Measurements from ENCODE around the gene HAGH.

Gene HAGH

DNA sequence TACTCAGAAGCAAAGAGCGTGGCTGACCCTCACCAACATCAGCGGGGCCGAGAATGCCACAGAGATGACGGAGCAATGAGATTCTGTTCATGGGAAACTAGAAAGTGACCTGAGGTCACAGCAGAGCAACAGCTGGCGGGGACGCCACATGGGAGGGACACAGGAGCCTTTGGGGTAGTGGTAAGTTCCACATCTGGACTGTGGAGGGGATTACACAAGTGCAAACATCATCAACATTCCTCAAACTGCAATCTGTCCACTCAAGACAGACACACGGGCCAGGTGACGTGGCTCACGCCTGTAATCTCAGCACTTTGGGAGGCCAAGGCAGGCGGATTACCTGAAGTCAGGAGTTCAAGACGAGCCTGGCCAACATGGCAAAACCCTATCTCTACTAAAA lies 11.2 kb downstream of the HAGH start:
- no peak overlapping the region for H3K4me3 ChIP-seq
- H3K27me3 ChIP-seq: no peaks in the 10 kb centered on the region
- TF ChIP-seq, protein P1, sequence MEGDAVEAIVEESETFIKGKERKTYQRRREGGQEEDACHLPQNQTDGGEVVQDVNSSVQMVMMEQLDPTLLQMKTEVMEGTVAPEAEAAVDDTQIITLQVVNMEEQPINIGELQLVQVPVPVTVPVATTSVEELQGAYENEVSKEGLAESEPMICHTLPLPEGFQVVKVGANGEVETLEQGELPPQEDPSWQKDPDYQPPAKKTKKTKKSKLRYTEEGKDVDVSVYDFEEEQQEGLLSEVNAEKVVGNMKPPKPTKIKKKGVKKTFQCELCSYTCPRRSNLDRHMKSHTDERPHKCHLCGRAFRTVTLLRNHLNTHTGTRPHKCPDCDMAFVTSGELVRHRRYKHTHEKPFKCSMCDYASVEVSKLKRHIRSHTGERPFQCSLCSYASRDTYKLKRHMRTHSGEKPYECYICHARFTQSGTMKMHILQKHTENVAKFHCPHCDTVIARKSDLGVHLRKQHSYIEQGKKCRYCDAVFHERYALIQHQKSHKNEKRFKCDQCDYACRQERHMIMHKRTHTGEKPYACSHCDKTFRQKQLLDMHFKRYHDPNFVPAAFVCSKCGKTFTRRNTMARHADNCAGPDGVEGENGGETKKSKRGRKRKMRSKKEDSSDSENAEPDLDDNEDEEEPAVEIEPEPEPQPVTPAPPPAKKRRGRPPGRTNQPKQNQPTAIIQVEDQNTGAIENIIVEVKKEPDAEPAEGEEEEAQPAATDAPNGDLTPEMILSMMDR (IDR thresholded peaks at IDR 0.05): no peak
- no peaks in the 10 kb centered on the region for H3K4me1 ChIP-seq
- intact Hi-C loops (cut with DNase I; ENCODE audit: low total_unique reads): no loop called here
- no peak overlapping the region for H3K27ac ChIP-seq
- no peak for DNase-seq
- no peaks in the 10 kb centered on the region for H3K9me3 ChIP-seq
- H3K36me3 ChIP-seq: peaks cover 44 to 79% (median 68%) of the 10 kb centered on the region in 3 donors

DNA sequence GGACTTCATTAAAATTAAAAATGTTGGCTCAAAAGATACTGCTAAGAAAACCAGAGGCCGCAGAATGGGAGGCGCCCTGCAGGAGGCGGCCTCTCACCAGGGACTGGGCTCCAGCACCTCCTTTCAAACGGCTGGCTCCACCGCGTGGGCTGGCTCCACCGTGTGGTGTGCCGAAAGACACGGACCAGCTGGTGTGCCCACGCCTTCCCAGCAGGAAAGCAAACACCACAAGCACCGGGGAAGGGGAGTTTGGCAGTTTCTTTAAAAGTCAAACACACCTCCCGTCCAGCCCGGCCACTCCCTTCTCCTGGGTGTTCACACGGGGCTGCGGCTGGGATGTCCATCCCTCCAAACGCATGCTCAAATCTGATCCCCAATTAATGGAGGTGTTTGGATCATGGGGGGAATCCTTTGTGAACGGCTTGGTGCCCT lies 13.9 kb downstream of the HAGH start:
- H3K27ac ChIP-seq: no peak overlapping the region
- no peak for DNase-seq
- intact Hi-C loops (cut with DNase I; ENCODE audit: low total_unique reads): no loop called here
- no peaks in the 10 kb centered on the region for H3K27me3 ChIP-seq
- H3K9me3 ChIP-seq: no peaks in the 10 kb centered on the region
- H3K4me3 ChIP-seq: no peak overlapping the region
- H3K4me1 ChIP-seq: no peaks in the 10 kb centered on the region
- H3K36me3 ChIP-seq: peaks cover 47 to 77% (median 69%) of the 10 kb centered on the region in 3 donors
- TF ChIP-seq, protein P1 (IDR thresholded peaks at IDR 0.05): no peak

DNA sequence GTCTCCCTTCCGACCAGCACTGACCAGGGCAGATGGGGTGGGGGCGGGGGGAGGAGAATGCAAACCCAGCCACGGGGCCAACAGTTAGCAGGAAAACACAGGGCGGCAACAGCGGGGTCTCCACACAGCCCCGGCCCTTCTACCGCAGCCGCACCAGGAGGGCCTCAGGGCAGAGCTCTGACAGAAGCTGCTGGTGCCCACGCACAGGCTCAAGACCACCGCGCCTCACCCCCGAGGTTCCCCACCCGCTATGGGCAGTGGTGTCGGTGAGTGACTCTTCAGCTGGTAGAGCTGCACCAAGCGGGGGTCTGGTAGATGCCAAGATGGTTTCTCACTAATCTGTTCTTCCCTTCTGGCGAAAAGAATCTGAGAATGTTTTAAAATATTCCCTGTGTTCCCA lies 16.1 kb downstream of the HAGH start:
- Histone ChIP-seq H3K27me3 (no peaks in the 10 kb centered on the region), H3K27ac (no peak overlapping the region), H3K4me3 (no peak overlapping the region), H3K9me3 (no peaks in the 10 kb centered on the region), H3K36me3 (peaks cover 35 to 76% (median 67%) of the 10 kb centered on the region in 3 donors), H3K4me1 (no peaks in the 10 kb centered on the region)
- TF ChIP-seq, protein P1 (IDR thresholded peaks at IDR 0.05): no peak
- intact Hi-C loops (cut with DNase I; ENCODE audit: low total_unique reads): no loop called here
- no peak for DNase-seq

DNA sequence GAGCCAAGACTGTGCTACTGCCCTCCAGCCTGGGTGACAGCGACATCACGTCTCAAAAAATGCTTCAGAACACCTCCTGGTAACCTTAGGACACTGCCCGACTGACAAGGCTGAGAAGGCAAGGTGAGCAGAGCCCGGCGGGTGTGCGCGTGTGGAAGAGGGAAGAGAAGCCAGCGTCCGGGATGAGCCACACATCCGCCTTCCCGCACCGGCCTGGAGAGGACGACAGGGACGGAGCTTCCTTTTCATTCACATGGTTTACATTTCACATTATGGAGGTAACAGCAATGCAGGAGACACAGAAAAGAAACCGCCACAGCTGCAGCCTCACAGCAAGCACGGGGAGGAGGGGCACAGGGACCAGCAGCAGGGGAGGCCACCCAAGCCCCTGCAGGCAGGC lies 16.5 kb downstream of the HAGH start:
- DNase-seq: no peak
- peaks cover 35 to 76% (median 62%) of the 10 kb centered on the region in 3 donors for H3K36me3 ChIP-seq
- TF ChIP-seq, protein P1 (IDR thresholded peaks at IDR 0.05): no peak
- no peaks in the 10 kb centered on the region for H3K27me3 ChIP-seq
- intact Hi-C loops (cut with DNase I; ENCODE audit: low total_unique reads): no loop called here
- H3K9me3 ChIP-seq: no peaks in the 10 kb centered on the region
- no peaks in the 10 kb centered on the region for H3K4me1 ChIP-seq
- H3K4me3 ChIP-seq: no peak overlapping the region
- H3K27ac ChIP-seq: no peak overlapping the region

DNA sequence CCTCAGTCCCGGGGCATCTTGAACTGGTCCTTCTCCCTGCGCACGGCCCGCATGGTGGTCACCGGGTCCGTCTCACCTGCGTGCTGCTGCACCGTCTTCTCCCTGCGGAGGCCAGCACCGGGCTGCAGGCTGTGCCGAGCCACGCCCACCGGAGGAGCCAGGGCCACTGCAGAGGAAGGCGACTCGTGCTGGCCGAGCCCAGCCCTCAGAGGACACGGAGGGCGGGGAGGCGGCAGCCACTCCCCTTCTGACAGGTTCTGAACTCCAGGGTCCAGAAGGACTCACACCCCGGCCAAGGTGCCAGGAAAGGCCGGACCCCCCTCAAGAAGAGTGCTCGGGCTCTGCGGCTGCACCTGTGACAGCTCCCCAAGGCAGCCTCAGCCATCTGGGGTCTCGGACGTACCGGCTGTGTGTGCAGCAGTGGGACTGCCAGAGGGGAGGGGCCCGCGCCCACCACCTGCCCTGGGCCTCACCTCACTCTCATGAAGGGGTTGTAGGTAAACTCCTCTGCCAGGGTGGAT lies 17.3 kb downstream of the HAGH start:
- TF ChIP-seq, protein P1 (IDR thresholded peaks at IDR 0.05): no peak
- Histone ChIP-seq H3K36me3 (peaks cover 35 to 72% (median 60%) of the 10 kb centered on the region in 3 donors), H3K27me3 (no peaks in the 10 kb centered on the region), H3K27ac (no peak overlapping the region), H3K4me1 (no peaks in the 10 kb centered on the region), H3K9me3 (no peaks in the 10 kb centered on the region), H3K4me3 (no peak overlapping the region)
- intact Hi-C loops (cut with DNase I; ENCODE audit: low total_unique reads): no loop called here
- DNase-seq: no peak

DNA sequence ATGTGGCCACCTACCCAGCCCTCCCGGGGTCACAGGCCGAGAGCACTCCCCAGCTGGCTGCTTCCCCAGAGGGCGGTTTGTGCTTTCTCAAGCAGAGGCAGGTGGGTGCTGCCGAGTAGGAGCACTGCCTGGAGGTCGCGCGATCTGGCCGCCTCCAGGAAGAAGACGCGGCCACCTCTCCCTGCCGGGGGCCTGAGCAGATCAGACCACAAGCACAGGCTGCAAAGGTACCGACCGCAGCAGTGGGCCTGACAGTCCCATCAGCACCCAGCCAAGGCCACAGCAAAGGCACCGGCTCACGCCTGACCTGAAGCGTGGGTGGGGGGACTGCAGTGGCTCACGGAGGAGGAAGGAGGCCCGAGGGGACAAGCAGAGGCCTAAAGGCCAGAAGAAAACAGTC lies 17.9 kb downstream of the HAGH start:
- no peak for DNase-seq
- TF ChIP-seq, protein P1 (IDR thresholded peaks at IDR 0.05): no peak
- Histone ChIP-seq H3K9me3 (no peaks in the 10 kb centered on the region), H3K4me3 (no peak overlapping the region), H3K36me3 (peaks cover 35 to 66% (median 54%) of the 10 kb centered on the region in 3 donors), H3K4me1 (no peaks in the 10 kb centered on the region), H3K27me3 (no peaks in the 10 kb centered on the region), H3K27ac (no peak overlapping the region)
- intact Hi-C loops (cut with DNase I; ENCODE audit: low total_unique reads): no loop called here
